Kidney (tissue), 14 donors: ENCODE data around the gene COBLL1. TPM values are rescaled to one million over a fixed set of nuclear protein-coding genes. Genes with fewer than 3 reads are reported as not detected.

Experiments used
- DNase-seq, 5 donors: peaks; one replicate each; pipeline ENCODE4 v3.0.0-alpha.2; 2013 to 2020
- FAIRE-seq: peaks from 2 replicates; lab custom pipeline; 2012; peaks lifted over from hg19 to GRCh38; lab: Jason Lieb, UNC
- H3K27ac ChIP-seq, 2 donors: one replicate each; pipeline ENCODE4 v1.7.0; 2013; ENCODE audit warnings: low read depth in 2 of 2, low read length in 2 of 2, inconsistent platforms in 1 of 2
- H3K27me3 ChIP-seq: one replicate; pipeline ENCODE4 v1.7.1; 2013; ENCODE audit warnings: low read length, inconsistent platforms; ENCODE audit not compliant: control insufficient read depth, insufficient read depth
- H3K36me3 ChIP-seq, 3 donors: one replicate each; pipeline versions ENCODE4 v1.7.0 to v1.7.1; 2013; ENCODE audit warnings: low read length in 3 of 3, control low read depth in 1 of 3, inconsistent platforms in 1 of 3; ENCODE audit not compliant: insufficient read depth in 3 of 3, control insufficient read depth in 2 of 3
- H3K4me1 ChIP-seq, 3 donors: one replicate each; pipeline versions ENCODE4 v1.7.0 to v1.7.1; 2013; ENCODE audit warnings: low read length in 3 of 3, inconsistent platforms in 1 of 3, low read depth in 1 of 3; ENCODE audit not compliant: control insufficient read depth in 2 of 3, insufficient read depth in 2 of 3
- H3K4me3 ChIP-seq, 3 donors: one replicate each; pipeline versions ENCODE4 v1.7.0 to v1.8.1; 2013; ENCODE audit warnings: low read length in 3 of 3, control low read depth in 1 of 3, inconsistent platforms in 1 of 3
- H3K9ac ChIP-seq, 3 donors: one replicate each; pipeline versions ENCODE4 v1.7.0 to v1.7.1; 2013; ENCODE audit warnings: low read length in 3 of 3, control low read depth in 1 of 3, inconsistent platforms in 1 of 3
- H3K9me3 ChIP-seq, 3 donors: one replicate each; pipeline versions ENCODE4 v1.7.0 to v1.7.1; 2013; ENCODE audit warnings: low read length in 3 of 3, control low read depth in 1 of 3, inconsistent platforms in 1 of 3; ENCODE audit not compliant: control insufficient read depth in 2 of 3, insufficient read depth in 1 of 3
- CTCF ChIP-seq: IDR thresholded peaks from 3 replicates; pipeline ENCODE4 v1.5.1; 2012; ENCODE audit warnings: mild to moderate bottlenecking, moderate library complexity, borderline replicate concordance; ENCODE audit not compliant: insufficient read depth; ENCODE audit errors: extremely low read depth
- intact Hi-C: fragments of 100-400 bp; cut with DNase I; formaldehyde crosslinking; loops from one replicate; pipeline ENCODE4 v1.11.1; 2022
- polyA plus RNA-seq: library from polyadenylated mRNA; stranded (reverse); fragments of 350-450 nt; fragmentation: Illumina TruSeq; extraction: RNeasy Lipid Tissue Mini Kit (QIAGEN cat#74804); gene quantifications from one replicate; pipeline ENCODE4 v1.2.3, GENCODE V29; 2014; ENCODE audit warnings: low read depth, low replicate concordance; ENCODE audit not compliant: insufficient read depth
- total RNA-seq: library from RNA; stranded (reverse); fragmentation: NEBNext Ultra II Directional; extraction: Animal tissue kit (Norgen Biotek cat#: 25700); gene quantifications from one replicate; pipeline ENCODE4 v1.2.1, GENCODE V29; 2021
- donor health status: control.
- donor health status: control.
- donor health status: control.
- donor health status: control.
- donor health status: control.
- donor health status: DM: yes; HTN: yes; CAD: no.
- donor health status: Normal renal cell carcinoma (clear cell type).

The COBLL1 gene
- total and polyA plus RNA-seq, 2 donors from 2014 or later = 39.7 to 205 TPM

GRCh38 chr2:164742738-164743317 lies 98.8 kb downstream of the COBLL1 start:
- no peak for FAIRE-seq
- Histone ChIP-seq H3K9me3 (no peaks in the 10 kb centered on the region), H3K27me3 (no peaks in the 10 kb centered on the region), H3K9ac (no peak overlapping the region), H3K4me1 (peaks cover 0 to 15% (median 0%) of the 10 kb centered on the region in 3 donors), H3K4me3 (no peak overlapping the region), H3K27ac (no peak overlapping the region), H3K36me3 (no peaks in the 10 kb centered on the region)
- intact Hi-C loops = no loop called here
- TF ChIP-seq CTCF = no peak
- DNase-seq = no peak

GRCh38 chr2:164739966-164740365 lies 101.7 kb downstream of the COBLL1 start:
- no peaks in the 10 kb centered on the region for H3K27me3 ChIP-seq
- H3K4me3 ChIP-seq = no peak overlapping the region
- H3K9ac ChIP-seq = no peak overlapping the region
- no peaks in the 10 kb centered on the region for H3K36me3 ChIP-seq
- peak overlapping the region in 1 of 2 donors; percentile 13 for H3K27ac ChIP-seq
- intact Hi-C loops = loop anchor here (10.0 kb wide), 1 partner anchor 175 kb away; no protein-coding TSS in a partner anchor
- DNase-seq = no peak
- no peak for FAIRE-seq
- peaks cover 0 to 15% (median 3%) of the 10 kb centered on the region in 3 donors for H3K4me1 ChIP-seq
- no peak for TF ChIP-seq CTCF
- no peaks in the 10 kb centered on the region for H3K9me3 ChIP-seq

GRCh38 chr2:164737612-164738081 lies 104.0 kb downstream of the COBLL1 start:
- no peaks in the 10 kb centered on the region for H3K9me3 ChIP-seq
- H3K9ac ChIP-seq = no peak overlapping the region
- peaks cover 0 to 16% (median 7%) of the 10 kb centered on the region in 3 donors for H3K4me1 ChIP-seq
- intact Hi-C loops = loop anchor here (10.0 kb wide), 1 partner anchor 177 kb away; no protein-coding TSS in a partner anchor
- no peaks in the 10 kb centered on the region for H3K27me3 ChIP-seq
- no peaks in the 10 kb centered on the region for H3K36me3 ChIP-seq
- TF ChIP-seq CTCF = peak; percentile 71
- FAIRE-seq (peak; percentile 96), DNase-seq (peak; percentile 65 to 88 (median 69))
- peak overlapping the region in 1 of 2 donors; percentile 52 for H3K27ac ChIP-seq
- no peak overlapping the region for H3K4me3 ChIP-seq
